Erythroblast (primary cell): Measurements from ENCODE around the gene IQCH.
"Not testable (repeated sequence)": the region's sequence is repeated elsewhere in the genome, so short reads cannot be mapped to it uniquely, and the experiment has no call there.

ENCODE experiments used
- DNase-seq, 2 experiments: peaks; one replicate each; lab custom pipeline; 2025; lab: John Stamatoyannopoulos, UW
- GATA1 ChIP-seq: IDR thresholded peaks from 2 replicates; pipeline ENCODE4 v1.6.1; 2011; ENCODE audit warnings: low read depth, mild to moderate bottlenecking, control low read depth, low read length, moderate library complexity
- POLR2A ChIP-seq: IDR thresholded peaks from 2 replicates; pipeline ENCODE4 v1.6.1; 2011; ENCODE audit warnings: mild to moderate bottlenecking, low read length

The IQCH gene

GRCh38 chr15:67335026-67335425, 80.4 kb downstream of the IQCH start:
- TF ChIP-seq GATA1 (no peak), POLR2A (no peak)
- no peak for DNase-seq

DNA sequence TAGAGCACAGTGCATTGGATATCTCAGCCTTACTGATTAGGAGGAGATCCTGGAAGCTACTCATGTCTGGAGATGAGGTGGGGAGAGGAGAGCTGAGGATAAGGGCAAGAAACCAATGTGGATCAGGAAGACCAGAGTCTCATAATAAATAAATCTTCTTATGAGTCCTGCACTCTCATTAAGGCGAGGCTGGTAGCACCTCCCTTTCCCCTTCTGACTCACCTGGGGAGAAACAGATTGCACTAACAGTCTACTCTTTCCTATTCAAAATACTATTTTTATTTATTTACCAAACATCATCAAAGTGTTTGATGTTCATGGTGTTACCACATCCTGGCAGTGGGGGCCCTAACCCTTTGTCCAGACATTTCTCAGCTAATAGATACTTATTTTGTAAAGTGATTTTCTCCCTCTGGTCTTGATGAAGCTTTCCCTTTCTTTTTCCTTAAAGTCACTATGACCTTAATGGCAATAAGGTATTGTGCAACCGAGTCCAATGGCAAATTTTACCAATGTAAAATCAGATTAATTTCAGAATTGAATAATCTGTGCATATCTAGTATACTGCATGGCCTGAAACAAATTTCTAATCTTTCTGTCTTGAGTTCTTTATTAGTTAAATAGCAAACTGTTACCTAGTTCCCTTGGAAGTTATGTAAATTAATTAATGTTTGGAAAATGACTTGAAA, 81.1 kb downstream of the IQCH start:
- no peak for DNase-seq
- TF ChIP-seq GATA1 (no peak), POLR2A (no peak)

GRCh38 chr15:67340630-67341029, 86.0 kb downstream of the IQCH start:
- TF ChIP-seq POLR2A (no peak), GATA1 (no peak)
- no peak for DNase-seq

DNA sequence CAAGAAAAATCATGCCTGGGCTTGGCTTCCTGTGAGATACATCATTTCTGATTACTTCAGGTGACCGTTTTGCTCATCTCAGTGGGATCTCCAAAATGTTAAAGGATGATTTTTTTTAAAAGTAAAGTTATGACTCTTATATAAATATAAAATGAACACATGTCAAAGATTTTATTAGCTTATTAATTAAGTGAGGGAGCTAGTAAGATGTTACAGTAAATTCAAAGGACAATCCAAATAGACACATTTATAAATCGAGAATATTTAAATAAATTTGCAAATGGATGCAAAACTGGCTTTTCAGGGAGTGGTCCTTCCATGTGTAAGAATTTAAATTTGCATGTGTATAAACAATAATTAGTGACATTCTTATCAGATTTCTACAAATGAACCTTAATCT, 87.0 kb downstream of the IQCH start:
- TF ChIP-seq GATA1 (no peak), POLR2A (no peak)
- DNase-seq, result no peak

DNA sequence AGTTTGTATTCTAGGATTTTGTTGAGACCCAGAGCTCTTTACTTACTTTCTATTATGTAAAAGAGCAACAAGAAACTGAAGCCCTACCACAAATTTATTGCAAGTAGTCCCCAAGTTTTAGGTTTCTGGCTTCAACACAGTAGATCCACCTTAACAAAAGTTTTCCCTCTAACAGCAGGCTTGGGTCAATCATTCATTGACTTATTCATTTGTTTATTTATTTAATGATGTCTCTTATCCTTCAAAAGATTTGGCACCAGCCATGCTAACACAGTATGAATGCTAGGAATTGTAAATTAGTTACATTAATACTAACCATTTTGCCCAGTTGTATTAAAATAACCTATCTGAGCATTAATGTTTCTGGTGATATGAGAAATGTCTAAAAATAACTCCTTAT, 88.6 kb downstream of the IQCH start:
- DNase-seq, result no peak
- TF ChIP-seq POLR2A (no peak), GATA1 (no peak)

DNA sequence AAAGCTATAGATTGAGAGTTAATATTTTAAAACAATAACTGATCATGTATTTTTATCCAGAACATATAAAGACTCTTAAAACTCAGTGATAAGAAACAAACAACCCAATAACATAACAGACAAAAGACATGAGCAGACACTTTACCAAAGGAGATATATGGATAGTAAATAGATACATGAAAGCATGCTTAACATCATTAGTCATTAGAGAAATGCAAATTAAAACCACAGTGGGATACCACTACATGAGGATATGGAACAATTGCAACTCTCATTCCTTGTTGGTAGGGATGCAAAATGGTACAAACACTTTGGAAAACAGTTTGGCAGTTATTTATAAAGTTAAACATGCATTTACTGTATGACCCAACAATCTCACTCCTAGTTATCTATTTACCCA, 95.0 kb downstream of the IQCH start:
- no peak for DNase-seq
- TF ChIP-seq POLR2A (no peak), GATA1 (no peak)

- TF ChIP-seq GATA1 (no peak), POLR2A (no peak)
- no peak for DNase-seq
These were observed 95.5 kb downstream of the IQCH start for GRCh38 chr15:67350042-67350441.

DNA sequence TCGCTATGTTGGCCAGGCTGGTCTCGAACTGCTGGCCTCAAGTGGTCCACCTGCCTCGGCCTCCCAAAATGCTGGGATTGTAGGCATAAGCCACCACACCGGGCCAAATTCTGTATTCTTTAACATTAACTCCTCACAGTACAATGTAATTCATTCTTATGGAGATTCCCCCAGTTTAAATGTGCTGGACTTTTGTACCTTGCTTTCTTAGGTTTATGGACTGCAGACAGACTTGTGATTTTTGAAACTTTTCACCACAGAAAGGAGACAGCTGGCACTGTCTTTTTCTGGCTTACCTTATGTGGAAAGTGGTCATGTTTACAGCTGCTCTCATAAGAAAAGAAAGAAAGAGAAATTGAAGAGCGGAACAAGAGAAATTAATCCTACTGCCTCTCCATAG, 103.8 kb downstream of the IQCH start:
- TF ChIP-seq GATA1, result no peak
- TF ChIP-seq POLR2A, result no peak
- DNase-seq, result no peak

DNA sequence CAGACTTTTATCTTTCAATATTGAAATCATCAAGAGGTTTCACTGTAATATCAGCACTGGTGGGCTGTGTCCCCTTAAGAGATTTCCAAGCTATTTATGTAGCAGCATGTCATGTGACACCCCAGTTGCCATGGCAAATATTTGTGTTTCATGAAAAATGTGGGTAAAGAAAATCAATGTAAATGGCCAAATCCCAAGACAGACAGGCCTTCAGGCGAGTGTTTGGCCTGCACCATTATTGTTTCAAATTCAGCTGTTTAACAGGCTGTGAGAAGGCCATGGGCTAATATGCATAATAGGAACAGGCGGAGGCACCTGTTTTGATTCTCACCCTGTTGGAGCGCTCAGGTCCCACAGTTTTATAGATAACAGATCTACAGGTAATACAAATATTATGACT, 104.2 kb downstream of the IQCH start:
- DNase-seq, result no peak
- TF ChIP-seq POLR2A, result no peak
- TF ChIP-seq GATA1, result no peak

DNA sequence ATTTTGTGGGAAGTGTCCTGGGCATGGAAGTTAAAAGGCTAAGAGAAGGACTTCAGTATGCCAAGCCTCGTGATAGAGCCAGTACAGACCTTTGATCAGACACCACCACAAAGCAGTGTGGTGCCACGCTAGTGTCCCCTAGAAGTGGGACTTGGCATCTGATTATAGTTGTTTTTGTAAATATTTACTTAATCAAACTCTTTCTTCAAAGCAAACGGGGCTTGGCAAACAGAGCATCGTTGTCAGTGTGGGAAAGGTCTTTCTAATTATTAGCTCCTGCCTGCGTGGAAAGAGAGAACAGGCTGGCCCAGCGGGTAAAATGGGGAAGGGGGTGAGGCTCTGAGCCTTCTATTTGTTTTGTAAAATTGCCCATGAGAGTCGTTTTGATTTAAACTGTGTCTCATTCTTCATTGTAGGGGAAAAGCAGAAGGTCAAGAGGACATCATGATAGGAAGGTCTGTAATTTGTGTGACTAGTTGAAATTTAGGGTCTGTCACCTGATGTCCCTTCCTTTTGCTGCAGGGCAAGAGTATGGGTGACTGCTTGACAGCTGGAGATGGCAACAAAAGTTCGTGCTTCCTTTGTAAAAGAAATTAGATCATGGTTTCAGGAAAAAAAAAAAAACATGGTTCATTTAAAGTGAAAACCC, 105.0 kb downstream of the IQCH start:
- no peak for TF ChIP-seq GATA1
- TF ChIP-seq POLR2A, result no peak
- DNase-seq, result no peak

- TF ChIP-seq POLR2A (no peak), GATA1 (no peak)
These were observed 106.5 kb downstream of the IQCH start for GRCh38 chr15:67361100-67361499.

DNA sequence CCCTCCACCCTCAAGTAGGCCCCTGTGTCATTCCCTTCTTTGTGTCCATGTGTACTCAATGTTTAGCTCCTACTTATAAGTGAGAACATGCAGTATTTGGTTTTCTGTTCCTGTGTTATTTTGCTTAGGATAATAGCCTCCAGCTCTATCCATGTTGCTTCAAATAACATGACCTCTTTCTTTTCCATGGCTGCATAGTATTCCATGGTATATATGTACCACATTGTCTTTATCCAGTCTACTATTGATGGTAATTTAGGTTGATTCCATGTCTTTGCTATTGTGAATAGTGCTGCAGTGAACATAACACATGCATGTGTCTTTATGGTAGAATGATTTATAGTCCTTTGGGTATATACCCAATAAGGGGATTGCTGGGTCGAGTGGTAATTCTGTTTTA, 109.1 kb downstream of the IQCH start:
- DNase-seq, result not testable (repeated sequence)

More at GRCh38 chr15:67361100-67361499, 106.5 kb downstream of the IQCH start:
- no peak for DNase-seq

DNA sequence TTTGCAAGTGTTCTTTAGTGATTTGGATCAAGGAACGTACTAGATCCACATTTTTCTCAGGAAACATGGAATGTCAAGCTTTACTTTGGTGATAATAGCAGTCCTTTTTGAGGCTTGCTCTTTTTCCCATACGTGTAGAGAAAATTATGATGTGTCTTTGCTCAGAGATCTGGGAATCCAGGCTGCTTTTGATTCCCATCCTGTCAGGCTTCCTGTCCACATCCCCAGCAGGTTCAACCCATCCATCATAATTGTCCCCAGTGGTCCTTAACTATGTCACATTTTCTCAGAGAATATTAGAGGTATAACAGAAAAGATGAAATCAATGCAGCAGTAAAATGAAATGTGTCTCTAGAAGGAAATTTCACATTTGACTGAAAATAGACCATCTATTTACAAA, 111.4 kb downstream of the IQCH start:
- no peak for DNase-seq
- no peak for TF ChIP-seq GATA1
- no peak for TF ChIP-seq POLR2A

GRCh38 chr15:67366904-67367303, 112.3 kb downstream of the IQCH start:
- DNase-seq, result no peak
- TF ChIP-seq GATA1, result no peak
- no peak for TF ChIP-seq POLR2A
